OCI-LY3 (cell line): ENCODE measurements around the gene ZNF582.

ENCODE experiments used
- H2AFZ ChIP-seq: fragments of 200-600, 300-600 bp; shearing (Covaris generic); 2 replicates; pipeline ENCODE4 v1.6.0; 2014; ENCODE audit warnings: antibody characterized with exemption, low read depth, low read length
- H3K27ac ChIP-seq: fragments of 200-600, 300-600 bp; sonication (generic); 2 replicates; pipeline ENCODE4 v1.5.1; 2014; ENCODE audit warnings: mild to moderate bottlenecking, low read length, moderate library complexity, mixed read lengths
- H3K27me3 ChIP-seq: fragments of 200-600, 300-600 bp; sonication (generic); 2 replicates; pipeline ENCODE4 v1.6.1; 2014; ENCODE audit warnings: low read depth, low read length, mixed read lengths
- H3K36me3 ChIP-seq: fragments of 200-600, 300-600 bp; sonication (generic); replicated peaks from 2 replicates; pipeline ENCODE3; 2014; ENCODE audit warnings: low read depth, low read length, mixed read lengths
- H3K4me1 ChIP-seq: fragments of 300-600, 200-600 bp; sonication (generic); 2 replicates; pipeline ENCODE4 v1.6.1; 2014; ENCODE audit warnings: low read length, mixed read lengths
- H3K4me2 ChIP-seq: fragments of 200-600, 300-600 bp; sonication (generic); 2 replicates; pipeline ENCODE4 v1.6.1; 2014; ENCODE audit warnings: low read length, mixed read lengths
- H3K4me3 ChIP-seq: fragments of 300-600, 200-600 bp; sonication (generic); 2 replicates; pipeline ENCODE4 v1.5.1; 2014; ENCODE audit warnings: antibody characterized with exemption, mild to moderate bottlenecking, low read length, moderate library complexity
- H3K79me2 ChIP-seq: fragments of 300-600, 200-600 bp; shearing (Covaris generic); 2 replicates; pipeline ENCODE4 v1.6.1; 2014; ENCODE audit warnings: mild to moderate bottlenecking, low read length, mixed read lengths
- H3K9ac ChIP-seq: fragments of 300-600, 200-600 bp; shearing (Covaris generic); 2 replicates; pipeline ENCODE4 v1.6.0; 2014; ENCODE audit warnings: mild to moderate bottlenecking, low read length, moderate library complexity
- H3K9me3 ChIP-seq: fragments of 200-600, 300-600 bp; shearing (Covaris generic); 2 replicates; pipeline ENCODE4 v1.6.1; 2014; ENCODE audit warnings: low read length, mixed read lengths; ENCODE audit not compliant: insufficient read depth
- H4K20me1 ChIP-seq: fragments of 200-600, 300-600 bp; sonication (generic); 2 replicates; pipeline ENCODE4 v1.6.1; 2016; ENCODE audit warnings: low read length, mixed read lengths; ENCODE audit not compliant: insufficient read depth
- CTCF ChIP-seq: fragments of 200-600, 300-600 bp; sonication (generic); IDR thresholded peaks from 2 replicates; pipeline ENCODE4 v1.5.1; 2014; ENCODE audit warnings: antibody characterized with exemption, low read length, low read depth
- EZH2phosphoT487 ChIP-seq: fragments of 200-600 bp; shearing (Covaris generic); IDR thresholded peaks from 2 replicates; pipeline ENCODE4 v1.6.1; 2018; ENCODE audit warnings: antibody characterized with exemption, mixed run types, low read depth

ZNF582 gene

GRCh38 chr19:56405062-56405461 is 11.7 kb upstream of the ZNF582 start:
- H3K36me3 ChIP-seq, result peaks cover 69% of the 10 kb centered on the region
- peaks cover 20% of the 10 kb centered on the region for H3K79me2 ChIP-seq
- H4K20me1 ChIP-seq, result no peaks in the 10 kb centered on the region
- peaks cover 14% of the 10 kb centered on the region for H3K4me1 ChIP-seq
- peak overlapping the region; percentile 91 for H3K4me2 ChIP-seq
- no peak for TF ChIP-seq CTCF
- no peak for TF ChIP-seq EZH2phosphoT487
- H3K9me3 ChIP-seq, result peaks cover 58% of the 10 kb centered on the region
- no peaks in the 10 kb centered on the region for H3K27me3 ChIP-seq
- H3K9ac ChIP-seq, result no peak overlapping the region
- no peak overlapping the region for H2AFZ ChIP-seq
- H3K27ac ChIP-seq, result no peak overlapping the region
- H3K4me3 ChIP-seq, result peak overlapping the region; percentile 90

DNA sequence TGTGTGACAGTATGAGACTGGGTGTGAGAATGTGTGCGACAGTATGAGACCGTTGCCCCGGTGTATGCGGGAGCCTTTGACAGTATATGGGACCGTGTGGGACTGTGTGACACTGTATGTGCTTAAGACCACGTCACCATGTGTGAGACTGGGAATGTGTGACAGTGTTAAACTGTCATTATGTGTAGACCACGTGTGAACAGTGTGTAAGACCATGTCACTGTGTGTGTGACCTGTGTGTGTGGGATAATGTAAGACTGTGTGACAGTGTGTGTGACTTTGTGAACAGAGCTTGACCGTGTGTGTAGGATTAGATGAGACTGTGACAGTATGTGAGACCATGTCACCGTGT is 11.3 kb upstream of the ZNF582 start:
- Histone ChIP-seq H3K27ac (no peak overlapping the region), H2AFZ (peak overlapping the region; percentile 97), H3K4me2 (peak overlapping the region; percentile 91), H3K9ac (peak overlapping the region; percentile 85), H3K4me3 (peak overlapping the region; percentile 90), H3K79me2 (peaks cover 20% of the 10 kb centered on the region), H4K20me1 (no peaks in the 10 kb centered on the region), H3K36me3 (peaks cover 69% of the 10 kb centered on the region), H3K4me1 (peaks cover 14% of the 10 kb centered on the region), H3K9me3 (peaks cover 59% of the 10 kb centered on the region), H3K27me3 (no peaks in the 10 kb centered on the region)
- no peak for TF ChIP-seq EZH2phosphoT487

- Histone ChIP-seq H3K4me2 (peak within 1 kb of the TSS; percentile 91), H3K27ac (peak within 1 kb of the TSS; percentile 69), H4K20me1 (no peaks in the 10 kb centered on the region), H3K9ac (peak within 1 kb of the TSS; percentile 85), H3K36me3 (peaks cover 69% of the 10 kb centered on the region), H3K4me1 (peaks cover 14% of the 10 kb centered on the region), H3K9me3 (peaks cover 62% of the 10 kb centered on the region), H3K27me3 (no peaks in the 10 kb centered on the region), H3K79me2 (peaks cover 20% of the 10 kb centered on the region), H3K4me3 (peak within 1 kb of the TSS; percentile 90), H2AFZ (peak within 1 kb of the TSS; percentile 97)
- TF ChIP-seq CTCF, result no peak
- TF ChIP-seq EZH2phosphoT487, result no peak
Measured at GRCh38 chr19:56403764-56404704, 10.7 kb upstream of the ZNF582 start, which contains the start of gene ZNF583. Gene ZNF583 (plus strand): TSS chr19:56404332. CDS start chr19:56407115, 2,783 bp downstream.

DNA sequence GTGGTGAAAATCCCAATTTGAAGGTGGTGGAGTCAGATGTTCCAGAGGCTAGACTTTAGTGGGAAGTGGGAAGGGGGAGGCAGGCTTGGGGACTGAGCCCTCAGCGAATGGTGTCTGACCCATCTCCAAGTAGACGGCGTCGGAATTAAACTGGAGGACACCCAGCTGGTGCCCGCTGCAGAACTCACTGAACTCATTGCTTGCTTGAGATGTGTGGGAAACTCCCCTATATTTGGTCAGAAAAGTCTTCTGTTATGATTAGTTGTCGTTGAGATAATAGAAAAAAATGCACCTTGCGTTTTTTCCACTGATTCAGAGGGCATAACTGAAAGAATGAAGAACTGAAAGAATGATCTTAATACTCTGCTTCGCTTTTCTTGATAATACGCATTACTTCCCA is 9.9 kb upstream of the ZNF582 start:
- Histone ChIP-seq H3K4me2 (peak overlapping the region; percentile 91), H3K36me3 (peaks cover 69% of the 10 kb centered on the region), H3K79me2 (peaks cover 20% of the 10 kb centered on the region), H4K20me1 (no peaks in the 10 kb centered on the region), H3K4me3 (peak overlapping the region; percentile 90), H2AFZ (peak overlapping the region; percentile 97), H3K9ac (peak overlapping the region; percentile 85), H3K27me3 (no peaks in the 10 kb centered on the region), H3K4me1 (peaks cover 14% of the 10 kb centered on the region), H3K27ac (peak overlapping the region; percentile 69), H3K9me3 (peaks cover 58% of the 10 kb centered on the region)
- TF ChIP-seq EZH2phosphoT487 (no peak), CTCF (no peak)
